DND-41 (cell line): ENCODE data around the gene CD180.

Experiments used
- EZH2 ChIP-seq: IDR thresholded peaks from 3 replicates; pipeline ENCODE4 v1.6.1; 2012; ENCODE audit warnings: borderline replicate concordance, low read depth, mild to moderate bottlenecking, moderate library complexity, low read length, inconsistent platforms; ENCODE audit not compliant: severe bottlenecking
- TF ChIP-seq, protein P1 (sequence below): IDR thresholded peaks from 2 replicates; pipeline ENCODE4 v1.5.1; 2012; ENCODE audit warnings: borderline replicate concordance, low read length, moderate library complexity, mild to moderate bottlenecking; ENCODE audit not compliant: poor library complexity, severe bottlenecking; ENCODE audit errors: extremely low read depth

- TF ChIP-seq, protein P1, sequence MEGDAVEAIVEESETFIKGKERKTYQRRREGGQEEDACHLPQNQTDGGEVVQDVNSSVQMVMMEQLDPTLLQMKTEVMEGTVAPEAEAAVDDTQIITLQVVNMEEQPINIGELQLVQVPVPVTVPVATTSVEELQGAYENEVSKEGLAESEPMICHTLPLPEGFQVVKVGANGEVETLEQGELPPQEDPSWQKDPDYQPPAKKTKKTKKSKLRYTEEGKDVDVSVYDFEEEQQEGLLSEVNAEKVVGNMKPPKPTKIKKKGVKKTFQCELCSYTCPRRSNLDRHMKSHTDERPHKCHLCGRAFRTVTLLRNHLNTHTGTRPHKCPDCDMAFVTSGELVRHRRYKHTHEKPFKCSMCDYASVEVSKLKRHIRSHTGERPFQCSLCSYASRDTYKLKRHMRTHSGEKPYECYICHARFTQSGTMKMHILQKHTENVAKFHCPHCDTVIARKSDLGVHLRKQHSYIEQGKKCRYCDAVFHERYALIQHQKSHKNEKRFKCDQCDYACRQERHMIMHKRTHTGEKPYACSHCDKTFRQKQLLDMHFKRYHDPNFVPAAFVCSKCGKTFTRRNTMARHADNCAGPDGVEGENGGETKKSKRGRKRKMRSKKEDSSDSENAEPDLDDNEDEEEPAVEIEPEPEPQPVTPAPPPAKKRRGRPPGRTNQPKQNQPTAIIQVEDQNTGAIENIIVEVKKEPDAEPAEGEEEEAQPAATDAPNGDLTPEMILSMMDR, result no peak
- no peak for TF ChIP-seq EZH2
These were observed 28.5 kb downstream of the CD180 start for GRCh38 chr5:67168069-67168468.
